Activated CD4-positive, alpha-beta T cell treated with anti-CD3 and anti-CD28 coated beads, Interleukin-2, Interleukin-4, amounts not matched to agents 100 ng/mL and 50 ng/mL, durations not matched to agents 16 hours and 8 hours (primary cell): ENCODE results near the gene METTL6.
"Not testable (repeated sequence)": the region's sequence is repeated elsewhere in the genome, so short reads cannot be mapped to it uniquely, and the experiment has no call there.

Experiments used
- DNase-seq: peaks from one replicate; pipeline ENCODE4 v3.0.0-alpha.2; 2020; ENCODE audit warnings: low spot score

Gene METTL6, protein sequence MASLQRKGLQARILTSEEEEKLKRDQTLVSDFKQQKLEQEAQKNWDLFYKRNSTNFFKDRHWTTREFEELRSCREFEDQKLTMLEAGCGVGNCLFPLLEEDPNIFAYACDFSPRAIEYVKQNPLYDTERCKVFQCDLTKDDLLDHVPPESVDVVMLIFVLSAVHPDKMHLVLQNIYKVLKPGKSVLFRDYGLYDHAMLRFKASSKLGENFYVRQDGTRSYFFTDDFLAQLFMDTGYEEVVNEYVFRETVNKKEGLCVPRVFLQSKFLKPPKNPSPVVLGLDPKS

DNA sequence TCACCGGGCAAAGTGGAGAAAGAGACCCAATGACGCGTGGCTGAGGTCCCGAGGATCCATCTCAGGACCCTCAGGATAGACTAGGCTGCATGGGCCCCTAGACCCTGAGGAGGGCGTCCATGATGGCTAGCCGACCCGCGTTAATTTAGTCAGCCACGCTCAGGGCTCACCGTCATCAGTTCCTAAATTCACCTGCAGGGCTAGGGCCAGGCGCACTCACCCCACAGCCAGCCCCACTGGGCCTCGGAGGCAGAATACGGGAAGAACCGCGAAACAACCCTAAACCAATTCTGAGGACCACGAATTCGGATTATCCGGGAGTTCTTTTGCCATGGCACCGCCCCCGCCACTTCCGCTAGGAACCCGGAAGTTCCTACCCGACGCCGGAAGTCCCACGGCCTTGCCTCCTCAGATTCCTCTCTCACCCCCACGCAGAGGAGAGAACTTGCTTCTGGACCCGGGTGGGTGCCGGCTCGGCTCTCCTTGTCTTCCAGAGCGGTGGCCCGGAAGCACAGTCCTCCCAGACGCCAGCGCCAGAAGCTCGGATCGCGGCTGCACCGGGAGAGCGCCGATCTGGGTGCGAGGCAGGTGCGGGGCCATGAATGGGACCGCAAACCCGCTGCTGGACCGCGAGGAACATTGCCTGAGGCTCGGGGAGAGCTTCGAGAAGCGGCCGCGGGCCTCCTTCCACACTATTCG, at the start of gene METTL6, which contains the start of gene EAF1:
TSS of gene METTL6 (minus strand) at position 363 of the 699 bp plus-strand sequence. CDS start 1,033 bp downstream, outside the sequence.
TSS of gene EAF1 (plus strand) at position 417 of the 699 bp plus-strand sequence. CDS start at position 599, 182 bp downstream.
- DNase-seq = peak; percentile 85

DNA sequence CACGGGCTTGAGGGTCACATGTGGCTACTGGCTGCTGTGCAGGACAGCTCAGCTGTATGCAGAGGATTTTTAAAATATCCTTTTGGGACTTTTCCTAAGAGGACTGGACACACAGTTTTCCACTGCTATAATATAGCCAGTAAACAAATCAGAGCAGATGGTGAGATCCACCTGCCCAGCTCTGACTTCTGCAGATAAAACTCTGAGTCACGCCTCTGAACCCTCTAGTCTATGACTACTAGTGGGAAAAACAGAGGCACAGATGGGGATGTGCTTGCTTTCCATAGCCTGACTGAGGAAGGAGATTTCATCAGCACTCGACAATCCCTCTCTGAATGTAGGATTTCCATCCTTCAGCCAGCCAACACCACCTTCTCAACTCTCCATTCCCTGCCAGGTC, 49.0 kb upstream of the METTL6 start:
- no peak for DNase-seq

DNA sequence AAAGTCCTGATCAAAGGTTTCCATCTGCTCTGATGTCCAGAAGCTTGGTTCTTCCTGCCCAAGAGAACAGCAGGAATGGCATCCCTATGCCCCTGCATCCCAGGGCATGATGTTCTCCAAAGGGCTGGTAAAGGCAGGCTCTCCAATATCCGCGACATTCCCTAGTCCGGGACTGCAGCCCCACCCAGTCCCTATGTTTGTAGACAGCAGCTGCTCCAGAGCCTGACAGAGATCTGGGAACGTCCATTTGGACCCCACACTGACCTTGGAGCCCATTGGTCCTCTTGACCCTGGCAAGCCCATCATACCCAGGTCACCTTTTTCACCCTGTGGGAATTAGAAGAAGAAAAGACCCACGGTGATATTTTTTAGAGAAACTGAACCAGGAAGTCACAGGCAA, 47.8 kb upstream of the METTL6 start:
- DNase-seq = no peak

DNA sequence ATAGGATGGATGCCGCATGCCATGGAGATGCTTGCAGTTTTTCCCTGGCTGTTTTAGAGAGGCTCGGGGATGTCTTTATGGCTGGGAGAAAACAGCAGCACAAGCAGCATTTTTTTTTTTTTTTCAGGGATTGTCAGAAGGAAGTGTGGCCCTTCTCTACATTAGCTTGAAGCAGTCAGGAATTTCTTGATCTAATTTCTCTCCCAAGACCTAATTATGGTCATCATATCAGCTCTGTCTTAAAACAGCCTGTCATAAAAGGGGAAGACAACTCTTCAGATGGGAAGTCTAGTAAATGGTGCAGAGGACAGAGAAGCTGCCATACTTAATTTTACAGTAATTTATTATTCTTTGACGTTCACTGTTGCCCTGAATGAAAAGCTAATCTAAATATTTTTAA, 44.5 kb upstream of the METTL6 start:
- no peak for DNase-seq

DNA sequence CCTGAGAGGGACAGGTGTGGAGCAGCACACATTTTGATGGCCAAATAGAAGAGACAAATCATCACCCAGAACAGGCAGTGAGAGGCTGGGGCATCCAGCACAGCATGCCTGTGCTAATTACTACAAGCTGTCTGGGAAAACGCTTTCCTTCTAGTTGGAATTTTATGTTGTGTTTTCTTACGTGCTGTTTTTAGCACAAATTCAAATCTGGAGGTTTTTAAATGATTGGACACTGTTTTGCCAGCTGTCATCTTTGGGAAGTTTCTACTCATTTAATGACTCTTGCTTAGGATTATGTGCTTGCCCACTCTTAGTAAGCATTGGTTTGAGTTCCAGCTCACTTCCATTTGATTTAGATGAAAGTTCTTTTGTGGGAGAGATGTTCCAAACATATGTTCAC, 43.5 kb upstream of the METTL6 start:
- no peak for DNase-seq

DNA sequence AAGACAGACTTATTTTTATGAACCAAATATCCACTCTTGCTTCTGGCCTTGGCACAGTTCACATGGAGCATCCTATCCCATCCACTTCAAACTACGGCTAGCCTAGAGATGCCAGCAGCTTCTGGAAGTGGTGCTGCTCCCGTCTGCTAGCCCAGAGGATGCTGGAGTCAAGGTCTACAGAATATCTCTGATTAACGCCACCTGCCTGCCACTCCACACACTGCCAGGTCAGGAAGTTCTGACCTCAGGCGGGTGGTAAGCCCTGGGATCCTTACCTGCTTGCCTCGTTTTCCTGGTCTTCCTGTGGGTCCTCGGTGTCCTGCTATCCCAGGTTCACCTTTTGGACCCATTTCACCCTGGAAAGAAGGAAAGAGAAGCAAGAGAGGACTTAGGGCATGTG, 42.9 kb upstream of the METTL6 start:
- no peak for DNase-seq

DNA sequence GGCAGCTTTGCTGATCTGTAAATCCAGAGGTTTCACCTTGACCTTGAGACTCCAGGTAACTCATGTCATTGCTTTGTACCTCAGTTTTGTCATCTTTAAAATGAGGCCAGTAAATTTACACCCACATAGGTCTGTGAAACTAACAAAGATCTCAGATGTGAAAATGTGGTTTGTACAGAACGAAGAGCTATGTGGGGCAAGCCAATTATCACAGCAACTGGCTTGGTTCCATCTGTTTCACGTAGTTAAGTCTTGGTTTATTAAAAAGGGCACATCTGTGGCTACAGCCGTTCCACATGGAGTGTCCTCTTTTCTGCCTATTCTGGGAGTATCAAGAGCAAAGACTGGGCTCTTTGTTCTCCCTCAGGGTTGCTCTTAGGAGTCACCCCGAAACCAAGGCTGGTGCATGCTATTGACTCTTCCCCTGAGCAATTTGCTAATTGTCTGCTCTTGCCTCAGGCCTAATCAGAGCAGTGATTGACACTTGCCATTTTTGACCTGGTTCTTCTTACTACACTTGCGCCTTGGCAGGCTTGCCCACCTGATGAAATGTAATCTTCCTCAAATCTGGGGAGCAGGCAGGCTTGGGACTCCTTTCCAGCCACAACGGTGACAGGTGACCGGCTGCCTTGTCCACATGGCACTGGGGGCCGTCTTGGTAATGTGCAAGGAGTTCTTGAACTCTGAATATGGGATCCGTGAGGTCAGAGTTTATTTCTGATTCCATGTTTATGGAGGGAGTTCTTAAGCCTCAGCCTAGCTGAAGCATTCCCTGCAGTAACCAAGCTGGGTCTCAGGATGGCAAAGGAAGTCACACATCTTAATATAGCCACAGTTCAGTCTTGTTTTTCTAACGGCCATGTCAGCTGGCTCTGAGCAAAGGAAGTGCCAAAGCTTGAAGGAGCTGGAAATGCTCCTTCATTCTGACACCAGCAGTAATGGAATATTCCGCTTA, 40.2 kb upstream of the METTL6 start:
- DNase-seq = no peak

DNA sequence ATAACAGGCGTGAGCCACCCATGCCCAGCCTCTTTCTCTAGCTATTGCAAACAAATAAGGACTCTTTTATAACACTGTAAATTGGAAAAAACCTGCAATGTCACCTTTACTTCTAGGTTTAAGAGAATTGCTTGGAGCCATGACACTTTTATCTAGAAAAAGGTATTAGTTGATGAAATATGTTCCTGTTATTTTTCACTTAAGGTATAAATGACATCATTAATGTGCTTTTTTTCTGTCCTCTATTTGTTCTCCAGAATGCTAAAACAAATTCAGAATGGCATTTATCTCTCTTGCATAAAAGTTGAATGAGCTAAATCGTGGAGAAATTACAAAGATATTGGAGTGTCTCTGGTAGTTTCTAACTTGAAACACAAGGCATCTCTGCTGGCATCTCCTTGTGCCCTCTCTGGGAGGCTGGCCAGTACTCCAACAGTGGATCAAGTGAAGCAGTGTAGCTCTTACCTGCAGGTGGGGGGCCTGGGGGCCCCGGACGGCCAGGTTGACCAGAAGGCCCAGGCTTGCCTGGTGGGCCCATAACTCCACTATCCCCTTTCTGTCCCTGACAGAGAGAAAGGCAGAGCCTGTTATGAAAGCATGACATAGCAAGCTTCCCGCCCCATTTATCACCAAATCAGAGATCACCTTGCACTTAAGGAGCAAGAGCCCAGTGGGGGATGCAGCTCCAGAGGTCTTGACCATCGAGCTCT, 38.7 kb upstream of the METTL6 start:
- no peak for DNase-seq

DNA sequence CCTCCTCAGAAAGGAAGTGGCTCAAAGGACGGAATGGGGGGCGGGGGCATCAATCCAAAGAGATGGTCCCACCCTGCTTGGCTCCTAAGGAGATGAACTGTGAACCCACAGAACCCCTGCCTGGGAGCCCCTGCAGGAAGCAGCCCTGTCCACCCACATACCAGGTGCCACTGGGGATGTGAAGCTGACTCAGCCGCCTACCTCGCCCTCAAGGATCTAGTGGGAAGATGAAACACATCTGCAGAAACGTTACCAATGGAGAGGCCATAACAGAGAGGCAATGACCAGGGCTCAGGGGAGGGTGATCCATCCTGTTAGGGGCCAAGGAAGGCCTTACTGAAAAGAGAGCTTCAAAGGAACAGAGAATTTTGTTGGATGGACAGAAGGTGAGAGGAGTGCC, 35.1 kb upstream of the METTL6 start:
- DNase-seq = no peak

DNA sequence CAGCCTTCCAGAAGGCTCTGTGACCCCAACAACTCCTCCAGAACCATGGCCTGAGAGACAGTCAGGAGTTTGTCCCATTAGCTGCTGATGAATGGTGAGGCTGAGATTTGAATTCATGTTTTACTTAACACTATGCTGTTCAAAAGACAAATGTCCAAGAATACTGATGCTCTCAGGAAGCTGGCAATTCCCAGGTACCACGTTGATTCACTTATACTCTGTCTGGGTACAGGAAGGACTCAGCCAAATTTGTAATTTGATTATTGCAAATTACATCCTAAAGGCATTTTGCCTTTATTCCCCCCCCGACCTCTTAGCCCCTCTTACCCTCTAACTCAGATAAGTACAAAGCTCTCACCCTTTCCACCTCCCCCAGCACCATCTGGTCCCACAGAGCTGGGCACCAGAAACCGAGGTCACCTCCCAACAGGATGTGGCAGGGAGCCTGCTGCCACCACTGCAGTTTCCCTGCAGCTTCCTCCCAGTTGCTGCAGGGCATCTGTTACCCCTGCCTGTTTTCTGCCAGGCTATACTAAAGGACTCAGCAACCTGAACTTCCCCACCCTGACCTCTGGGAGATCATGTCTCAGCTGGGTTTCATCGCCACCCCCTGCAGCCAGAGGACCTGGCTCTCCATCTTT, 33.7 kb upstream of the METTL6 start:
- peak; percentile 7 for DNase-seq

DNA sequence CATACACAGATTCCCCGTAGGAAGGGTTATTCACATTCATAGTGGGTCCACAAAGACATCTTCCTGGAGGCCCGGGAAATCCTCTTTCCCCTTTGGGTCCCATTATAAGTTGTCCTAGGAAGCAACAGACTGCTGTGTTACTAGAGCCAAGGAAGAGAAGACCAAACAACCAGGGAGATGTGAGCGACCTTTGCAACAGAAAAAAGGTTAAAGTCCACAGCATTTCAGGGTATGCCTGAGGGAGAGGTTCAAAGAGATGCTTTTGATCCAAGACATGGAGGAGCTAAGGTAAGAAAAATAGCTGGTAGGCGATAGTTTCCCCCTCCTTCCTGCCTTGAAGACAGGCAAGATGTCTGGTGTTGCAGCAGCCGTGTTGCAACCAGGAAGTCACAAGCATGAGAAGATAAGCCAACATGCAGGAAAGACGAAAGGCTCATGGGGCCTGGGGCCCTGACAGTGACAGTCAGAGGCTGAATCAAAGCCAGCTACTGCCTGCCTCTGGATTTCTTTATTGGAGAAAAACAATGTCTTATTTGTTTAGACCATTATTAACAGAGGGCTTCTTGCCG, 31.0 kb upstream of the METTL6 start:
- DNase-seq = no peak

DNA sequence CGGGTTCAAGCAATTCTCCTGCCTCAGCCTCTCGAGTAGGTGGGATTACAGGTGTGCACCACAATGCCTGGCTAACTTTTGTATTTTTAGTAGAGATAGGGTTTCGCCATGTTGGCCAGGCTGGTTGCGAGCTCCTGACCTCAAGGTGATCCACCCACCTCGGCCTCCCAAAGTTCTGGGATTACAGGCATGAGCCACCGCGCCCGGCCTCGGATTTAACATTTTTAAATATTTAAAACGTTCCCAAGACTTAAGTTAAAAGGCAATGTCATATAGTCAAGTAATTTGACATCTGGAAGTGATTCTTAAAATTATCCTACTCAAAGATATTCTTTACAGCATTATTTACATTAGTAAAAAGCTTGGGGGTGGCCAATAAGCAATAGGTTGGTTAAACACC, 29.6 kb upstream of the METTL6 start:
- DNase-seq = not testable (repeated sequence)

DNA sequence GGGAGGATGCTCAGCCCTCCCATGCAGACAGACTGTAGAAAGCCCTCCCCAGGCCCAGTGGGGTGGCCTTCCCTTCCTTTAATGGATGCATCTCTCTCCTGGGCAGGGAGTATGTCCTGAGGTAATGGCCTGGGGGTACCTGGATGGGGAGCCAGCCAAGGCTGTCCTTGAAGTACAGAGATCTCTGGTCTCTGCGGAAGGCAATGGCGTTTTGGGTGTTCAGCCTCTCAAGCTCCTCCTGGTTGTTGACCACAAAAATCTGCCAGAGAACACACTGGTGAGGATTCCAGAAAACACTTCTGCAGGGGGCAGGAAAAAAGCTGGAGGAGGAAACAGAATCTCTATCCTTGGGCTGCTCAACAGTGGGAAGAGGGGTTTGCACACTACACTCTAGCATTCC, 29.0 kb upstream of the METTL6 start:
- DNase-seq = no peak

DNA sequence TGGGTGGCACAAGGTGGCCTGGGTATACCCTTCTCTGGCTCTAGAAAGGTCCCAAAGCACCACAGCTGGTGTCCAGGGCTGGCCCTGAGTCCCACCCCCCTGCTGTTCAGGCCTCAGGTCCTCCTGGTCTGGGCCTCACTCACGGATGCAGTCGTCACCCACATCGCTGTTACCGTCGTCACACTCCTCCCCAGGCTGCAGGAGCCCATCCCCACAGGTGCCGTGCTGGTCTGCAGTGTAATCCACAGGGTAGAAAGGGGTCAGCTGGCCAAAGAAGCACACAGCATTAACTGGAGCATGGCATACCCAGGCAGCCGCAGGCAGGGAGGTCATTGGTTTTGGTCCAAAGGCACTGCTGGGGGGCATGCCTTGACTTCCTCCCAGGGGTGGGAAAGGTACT, 28.4 kb upstream of the METTL6 start:
- no peak for DNase-seq

DNA sequence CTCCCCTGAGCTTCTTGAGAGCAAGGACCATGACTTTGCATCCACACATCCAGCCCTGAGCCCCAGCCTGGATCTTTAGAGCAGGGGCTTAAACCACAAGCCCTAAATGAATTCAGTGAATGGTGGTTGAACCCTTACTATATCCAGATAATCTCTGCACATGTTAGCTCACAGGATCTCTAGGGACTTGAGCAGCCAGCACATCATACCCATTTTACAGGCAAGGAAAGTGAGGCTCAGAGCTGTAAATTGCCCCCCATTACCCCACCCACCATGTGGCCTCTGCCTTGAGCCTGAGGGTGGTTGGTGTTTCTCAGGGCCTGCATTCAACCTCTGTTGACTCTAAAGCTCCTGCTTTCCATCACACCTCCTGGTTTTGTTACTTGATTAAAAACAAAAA, 27.6 kb upstream of the METTL6 start:
- no peak for DNase-seq

DNA sequence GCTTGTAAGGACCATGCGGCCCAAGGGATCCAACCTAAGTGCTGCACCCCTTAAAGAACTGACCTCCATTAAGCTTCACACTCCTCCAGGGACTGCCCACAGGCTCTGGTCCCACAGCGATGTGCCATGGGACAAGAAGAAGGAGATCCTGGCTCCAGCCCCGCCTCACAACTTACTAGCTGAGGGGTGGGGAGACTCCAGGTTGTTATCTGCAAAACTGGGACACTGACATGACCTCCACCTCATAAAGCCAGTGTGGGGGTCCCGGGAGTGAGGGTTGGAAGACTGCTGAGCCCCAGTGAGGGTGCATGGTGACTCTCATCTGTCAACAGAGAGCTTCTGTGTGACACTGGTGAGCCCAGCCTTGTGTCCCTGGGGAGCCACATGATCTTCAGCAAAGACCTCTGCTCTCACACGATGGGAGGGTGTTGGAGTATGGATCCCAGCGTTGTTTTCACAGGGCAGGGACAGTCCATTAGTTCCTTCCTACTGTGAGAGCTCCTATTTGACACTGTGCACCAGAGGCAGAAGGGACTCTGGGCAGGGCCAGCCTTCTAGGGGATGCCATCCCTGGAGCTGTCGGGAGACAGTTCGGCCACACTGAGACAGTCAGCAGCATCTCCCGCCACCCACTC, 26.8 kb upstream of the METTL6 start:
- DNase-seq = no peak

DNA sequence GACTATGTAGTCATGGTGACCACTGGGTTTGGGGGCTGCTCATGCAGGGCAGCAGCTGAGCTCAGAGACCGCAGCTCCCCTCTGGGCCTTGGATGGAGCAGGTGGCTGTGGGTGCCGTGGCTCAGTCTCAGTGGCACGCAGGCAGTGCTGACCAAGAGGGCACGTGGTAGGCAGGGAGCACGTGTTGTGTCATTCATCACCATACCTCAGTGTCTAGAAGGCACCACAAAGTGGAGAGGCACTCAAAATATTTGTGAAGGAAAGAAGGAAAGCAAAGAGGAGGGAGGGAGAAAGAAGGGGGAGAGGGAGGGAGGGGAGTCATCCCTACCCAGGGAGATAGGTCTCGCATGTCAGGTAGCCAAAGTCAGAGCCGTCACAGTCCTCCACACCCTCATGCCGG, 26.2 kb upstream of the METTL6 start:
- DNase-seq = no peak

DNA sequence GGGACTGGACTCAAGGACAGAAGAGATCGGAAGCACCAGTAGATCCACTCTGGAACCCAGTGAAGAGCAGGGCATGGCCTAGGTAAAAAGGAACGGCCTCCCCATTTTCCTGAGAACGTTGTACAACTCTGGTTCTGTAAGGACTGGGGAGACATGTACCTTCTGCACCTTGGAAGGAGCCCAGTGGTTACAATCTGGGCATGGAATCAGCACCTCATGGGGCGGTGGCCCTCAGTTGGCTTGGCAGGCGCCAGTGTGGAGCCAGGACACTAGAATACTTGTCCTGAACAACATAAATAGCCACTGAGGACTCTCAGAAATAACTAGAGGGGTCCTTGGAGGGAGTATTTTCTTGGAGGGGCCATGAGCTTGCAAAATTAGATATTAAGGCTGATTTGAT, 25.6 kb upstream of the METTL6 start:
- no peak for DNase-seq

DNA sequence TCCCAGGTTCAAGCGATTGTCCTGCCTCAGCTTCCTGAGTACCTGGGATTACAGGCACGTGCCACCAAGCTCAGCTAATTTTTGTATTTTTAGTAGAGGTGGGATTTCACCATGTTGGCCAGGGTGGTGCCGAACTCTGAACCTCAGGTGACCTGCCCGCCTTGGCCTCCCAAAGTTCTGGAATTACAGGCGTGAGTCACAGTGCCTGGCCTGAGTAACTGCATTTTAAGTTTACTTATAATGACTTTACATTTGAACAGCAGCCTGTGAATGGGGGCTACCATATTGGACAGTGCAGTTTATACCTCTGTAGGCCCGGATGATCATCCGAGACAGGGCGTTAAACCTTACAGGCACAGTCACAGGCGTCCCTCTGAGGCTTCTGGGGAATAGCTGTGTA, 24.8 kb upstream of the METTL6 start:
- DNase-seq = no peak
